CD4-positive, alpha-beta T cell treated with Interleukin-2 at 100 ng/mL for 4 hours (primary cell): Measurements from ENCODE around the gene FBP1.
"Not testable (repeated sequence)": the region's sequence is repeated elsewhere in the genome, so short reads cannot be mapped to it uniquely, and the experiment has no call there.

Source experiments
- DNase-seq: peaks from one replicate; pipeline ENCODE4 v3.0.0-alpha.2; 2020; ENCODE audit warnings: low spot score

Gene FBP1

GRCh38 chr9:94568972-94569712, 70.2 kb downstream of the FBP1 start:
- DNase-seq, result no peak

- DNase-seq, result no peak
Measured at GRCh38 chr9:94568250-94568889, 70.9 kb downstream of the FBP1 start.

GRCh38 chr9:94567271-94567670, 72.0 kb downstream of the FBP1 start:
- DNase-seq, result no peak

GRCh38 chr9:94566550-94566949, 72.8 kb downstream of the FBP1 start:
- DNase-seq, result no peak

- not testable (repeated sequence) for DNase-seq
Measured at GRCh38 chr9:94564279-94564678, 75.0 kb downstream of the FBP1 start.

GRCh38 chr9:94563548-94563947, 75.8 kb downstream of the FBP1 start:
- DNase-seq, result no peak

- no peak for DNase-seq
Measured at GRCh38 chr9:94560237-94560636, 79.1 kb downstream of the FBP1 start.

GRCh38 chr9:94557376-94557775, 81.9 kb downstream of the FBP1 start:
- DNase-seq, result no peak

- DNase-seq, result no peak
Measured at GRCh38 chr9:94554439-94555331, 84.6 kb downstream of the FBP1 start, which contains the start of gene PCAT7. TSS of gene PCAT7 (plus strand) at chr9:94555083.

GRCh38 chr9:94554078-94554438, 85.3 kb downstream of the FBP1 start:
- no peak for DNase-seq
